Upper lobe of left lung (tissue), 6 donors: ENCODE results near the gene TSPAN7. TPM values are rescaled to one million over a fixed set of nuclear protein-coding genes. Genes with fewer than 3 reads are reported as not detected.

Experiments
- ATAC-seq, 2 donors: fragments of 200-7000 bp; cut with Tn5 transposase; one replicate each; pipeline ENCODE4 v1.9.1; 2022; ENCODE audit warnings: mild to moderate bottlenecking in 2 of 2, moderate library complexity in 2 of 2; ENCODE audit not compliant: low FRiP score in 2 of 2
- DNase-seq, 2 donors: peaks; one replicate each; pipeline ENCODE4 v3.0.0-alpha.2; 2019 to 2020
- H3K27ac ChIP-seq, 4 donors: fragments of 200-600 bp; sonication (generic); one replicate each; pipeline ENCODE4 v1.5.1; 2016 to 2019
- H3K27me3 ChIP-seq, 4 donors: fragments of 200-600 bp; sonication (generic); one replicate each; pipeline ENCODE4 v1.5.1; 2017 to 2019
- H3K36me3 ChIP-seq, 4 donors: fragments of 200-600 bp; sonication (generic); one replicate each; pipeline ENCODE4 v1.5.1; 2016 to 2019
- H3K4me1 ChIP-seq, 4 donors: fragments of 200-600 bp; sonication (generic); one replicate each; pipeline ENCODE4 v1.5.1; 2018 to 2019
- H3K4me3 ChIP-seq, 4 donors: fragments of 200-600 bp; sonication (generic); one replicate each; pipeline ENCODE4 v1.5.1; 2017 to 2019; ENCODE audit warnings: mild to moderate bottlenecking in 2 of 4, moderate library complexity in 1 of 4
- H3K9me3 ChIP-seq, 4 donors: fragments of 200-600 bp; sonication (generic); one replicate each; pipeline ENCODE4 v1.5.1; 2018 to 2019
- EP300 ChIP-seq, 4 donors: sonication (generic); formaldehyde crosslinking; IDR thresholded peaks; one replicate each; pipeline ENCODE4 v1.5.1; 2017; ENCODE audit warnings: antibody characterized with exemption in 4 of 4, control low read depth in 2 of 4
- POLR2A ChIP-seq, 4 donors: fragments of 450-650 bp; IDR thresholded peaks; one replicate each; pipeline ENCODE4 v1.5.1; 2016 to 2017; ENCODE audit warnings: antibody characterized with exemption in 4 of 4, mild to moderate bottlenecking in 2 of 4
- POLR2AphosphoS5 ChIP-seq, 2 donors: sonication (generic); formaldehyde crosslinking; IDR thresholded peaks; one replicate each; pipeline ENCODE4 v1.5.1; 2017; ENCODE audit warnings: antibody characterized with exemption in 2 of 2
- WGBS, 2 donors: methylation state at CpG; one replicate each; pipeline ENCODE4 v1.1.5; 2017 to 2018; 5-methylcytosine and 5-hydroxymethylcytosine counted together
- total RNA-seq, 6 donors: library from RNA; depleted of rRNA in 4 of 6; stranded (reverse); fragments of >200 nt in 4 of 6; gene quantifications; one replicate each; pipeline versions ENCODE4 v1.1.0 to v1.2.1, GENCODE V29; 2016 to 2021
- TF ChIP-seq, protein P1 (sequence below), 6 experiments: fragments of 450-650 bp in 4 of 6; fragments of 200-600 bp in 2 of 6; sonication (generic) in 2 of 6; IDR thresholded peaks; one replicate each; pipeline ENCODE4 v1.5.1; 2016 to 2019; ENCODE audit warnings: antibody characterized with exemption in 6 of 6
- donor health status: DM: no; HTN: no; CAD: no; lungs with moderate emphysema.
- donor health status: DM: no; HTN: yes; CAD: no; lungs with severe emphysema.

TSPAN7 gene
- total RNA-seq, 6 donors from 2014 or later: 7.3 to 65.0 (median 49.4) TPM

DNA sequence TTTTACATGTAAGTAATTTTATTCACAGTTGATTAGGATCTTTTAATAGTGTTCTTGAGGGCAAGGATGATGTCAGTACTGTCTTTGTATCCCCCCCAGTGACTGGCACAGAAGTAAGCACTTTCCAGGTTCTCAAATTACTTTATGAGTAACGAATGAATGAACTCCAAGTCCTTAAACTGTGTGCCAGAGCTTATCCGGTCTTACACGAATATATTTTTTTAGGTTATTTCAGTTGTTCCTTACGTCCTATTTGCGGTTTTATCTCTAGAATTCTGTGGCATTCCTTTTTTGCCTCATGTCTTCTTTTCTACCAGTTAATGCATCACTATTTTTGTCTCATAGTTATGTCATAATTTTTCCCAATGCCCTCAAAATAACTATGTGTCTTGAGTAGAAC is 133.1 kb downstream of the TSPAN7 start:
- Histone ChIP-seq H3K27ac (no peak overlapping the region), H3K27me3 (no peaks in the 10 kb centered on the region), H3K36me3 (no peaks in the 10 kb centered on the region), H3K4me1 (no peaks in the 10 kb centered on the region), H3K9me3 (no peaks in the 10 kb centered on the region), H3K4me3 (no peak overlapping the region)
- 77 to 88% methylated on average over 5 of the region's 5 CpGs for WGBS, 2 donors
- DNase-seq (no peak), ATAC-seq (no peak)
- TF ChIP-seq POLR2A (IDR thresholded peaks at IDR 0.05): no peak
- no peak for TF ChIP-seq EP300 (IDR thresholded peaks at IDR 0.05)
- TF ChIP-seq, protein P1, sequence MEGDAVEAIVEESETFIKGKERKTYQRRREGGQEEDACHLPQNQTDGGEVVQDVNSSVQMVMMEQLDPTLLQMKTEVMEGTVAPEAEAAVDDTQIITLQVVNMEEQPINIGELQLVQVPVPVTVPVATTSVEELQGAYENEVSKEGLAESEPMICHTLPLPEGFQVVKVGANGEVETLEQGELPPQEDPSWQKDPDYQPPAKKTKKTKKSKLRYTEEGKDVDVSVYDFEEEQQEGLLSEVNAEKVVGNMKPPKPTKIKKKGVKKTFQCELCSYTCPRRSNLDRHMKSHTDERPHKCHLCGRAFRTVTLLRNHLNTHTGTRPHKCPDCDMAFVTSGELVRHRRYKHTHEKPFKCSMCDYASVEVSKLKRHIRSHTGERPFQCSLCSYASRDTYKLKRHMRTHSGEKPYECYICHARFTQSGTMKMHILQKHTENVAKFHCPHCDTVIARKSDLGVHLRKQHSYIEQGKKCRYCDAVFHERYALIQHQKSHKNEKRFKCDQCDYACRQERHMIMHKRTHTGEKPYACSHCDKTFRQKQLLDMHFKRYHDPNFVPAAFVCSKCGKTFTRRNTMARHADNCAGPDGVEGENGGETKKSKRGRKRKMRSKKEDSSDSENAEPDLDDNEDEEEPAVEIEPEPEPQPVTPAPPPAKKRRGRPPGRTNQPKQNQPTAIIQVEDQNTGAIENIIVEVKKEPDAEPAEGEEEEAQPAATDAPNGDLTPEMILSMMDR (IDR thresholded peaks at IDR 0.05): no peak
- TF ChIP-seq POLR2AphosphoS5 (IDR thresholded peaks at IDR 0.05): no peak

DNA sequence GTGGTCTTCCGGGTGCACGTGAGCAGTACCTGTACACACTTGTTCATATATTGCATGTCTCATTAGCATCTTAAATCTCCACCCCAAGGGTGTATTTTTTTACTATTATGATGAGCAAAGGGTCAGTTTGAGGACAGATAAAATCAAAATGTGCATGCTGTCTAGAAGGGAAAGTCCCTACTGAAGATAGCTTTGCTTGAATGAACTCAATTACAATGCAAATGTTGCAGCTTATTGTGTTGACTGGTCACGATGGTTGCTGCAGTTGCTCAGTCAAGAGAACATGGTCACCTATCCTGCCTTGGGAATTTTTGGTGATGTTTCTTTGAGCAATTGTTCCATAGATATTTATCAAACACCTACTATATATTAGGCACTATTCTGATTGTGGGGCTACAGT is 136.1 kb downstream of the TSPAN7 start:
- DNase-seq: no peak
- TF ChIP-seq, protein P1 (IDR thresholded peaks at IDR 0.05): no peak
- TF ChIP-seq POLR2AphosphoS5 (IDR thresholded peaks at IDR 0.05) (no peak), POLR2A (IDR thresholded peaks at IDR 0.05) (no peak), EP300 (IDR thresholded peaks at IDR 0.05) (no peak)

DNA sequence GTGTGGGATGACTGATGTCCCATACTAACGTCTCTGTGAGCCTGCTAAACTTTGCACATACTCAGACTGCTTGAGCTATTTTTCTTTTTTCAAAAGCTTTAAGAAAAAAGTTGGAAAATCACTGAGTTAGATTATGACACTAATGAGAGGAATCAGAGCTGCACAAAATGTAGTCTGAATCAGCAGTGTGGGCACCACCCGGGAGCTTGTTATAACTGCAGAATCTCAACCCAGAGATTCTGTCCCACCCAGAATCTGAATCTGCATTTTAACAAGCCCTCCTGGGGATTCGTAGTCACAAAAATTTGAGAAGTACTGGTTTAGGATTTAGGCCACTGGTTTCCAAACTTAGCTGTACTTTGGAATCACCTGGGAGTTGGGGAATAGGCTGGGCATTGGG is 137.8 kb downstream of the TSPAN7 start:
- 76 to 80% methylated on average over 3 of the region's 3 CpGs for WGBS, 2 donors
- ATAC-seq: no peak
- DNase-seq: no peak
- TF ChIP-seq POLR2A (IDR thresholded peaks at IDR 0.05) (no peak), EP300 (IDR thresholded peaks at IDR 0.05) (no peak), POLR2AphosphoS5 (IDR thresholded peaks at IDR 0.05) (no peak)
- TF ChIP-seq, protein P1 (IDR thresholded peaks at IDR 0.05): no peak
- Histone ChIP-seq H3K27me3 (no peaks in the 10 kb centered on the region), H3K27ac (no peak overlapping the region), H3K4me1 (no peaks in the 10 kb centered on the region), H3K9me3 (no peaks in the 10 kb centered on the region), H3K36me3 (no peaks in the 10 kb centered on the region), H3K4me3 (no peak overlapping the region)

More for the DNA sequence above, 136.1 kb downstream of the TSPAN7 start:
- 77 to 98% methylated on average over 3 of the region's 3 CpGs for WGBS, 2 donors
- ATAC-seq: no peak
- H3K27me3 ChIP-seq: no peaks in the 10 kb centered on the region
- no peak overlapping the region for H3K4me3 ChIP-seq
- H3K36me3 ChIP-seq: no peaks in the 10 kb centered on the region
- no peaks in the 10 kb centered on the region for H3K4me1 ChIP-seq
- H3K27ac ChIP-seq: no peak overlapping the region
- H3K9me3 ChIP-seq: no peaks in the 10 kb centered on the region

DNA sequence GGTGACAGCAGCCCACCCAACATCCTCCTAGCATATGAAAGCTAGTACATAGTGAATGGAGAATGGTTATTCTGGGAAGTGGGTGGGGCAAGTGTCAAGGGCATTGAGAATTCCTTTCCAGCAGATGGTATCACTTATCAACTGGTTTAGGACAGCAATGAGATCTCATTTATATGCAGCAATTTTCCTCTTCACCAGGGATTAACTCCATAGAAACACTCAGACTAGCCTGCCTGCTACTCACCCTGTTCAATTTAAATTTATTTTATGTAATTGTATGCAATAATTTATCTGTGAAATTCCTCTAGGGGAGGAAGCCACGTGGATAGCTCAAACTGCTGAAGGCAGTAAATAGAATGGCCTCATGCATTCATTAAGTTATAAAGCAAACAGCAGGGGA is 138.4 kb downstream of the TSPAN7 start:
- H3K9me3 ChIP-seq: no peaks in the 10 kb centered on the region
- H3K4me3 ChIP-seq: no peak overlapping the region
- no peaks in the 10 kb centered on the region for H3K4me1 ChIP-seq
- H3K36me3 ChIP-seq: no peaks in the 10 kb centered on the region
- ATAC-seq (no peak), DNase-seq (no peak)
- 28 to 33% methylated on average over 1 of the region's 1 CpG for WGBS, 2 donors
- no peak overlapping the region for H3K27ac ChIP-seq
- H3K27me3 ChIP-seq: no peaks in the 10 kb centered on the region
- no peak for TF ChIP-seq EP300 (IDR thresholded peaks at IDR 0.05)
- TF ChIP-seq POLR2AphosphoS5 (IDR thresholded peaks at IDR 0.05): no peak
- TF ChIP-seq, protein P1 (IDR thresholded peaks at IDR 0.05): no peak

DNA sequence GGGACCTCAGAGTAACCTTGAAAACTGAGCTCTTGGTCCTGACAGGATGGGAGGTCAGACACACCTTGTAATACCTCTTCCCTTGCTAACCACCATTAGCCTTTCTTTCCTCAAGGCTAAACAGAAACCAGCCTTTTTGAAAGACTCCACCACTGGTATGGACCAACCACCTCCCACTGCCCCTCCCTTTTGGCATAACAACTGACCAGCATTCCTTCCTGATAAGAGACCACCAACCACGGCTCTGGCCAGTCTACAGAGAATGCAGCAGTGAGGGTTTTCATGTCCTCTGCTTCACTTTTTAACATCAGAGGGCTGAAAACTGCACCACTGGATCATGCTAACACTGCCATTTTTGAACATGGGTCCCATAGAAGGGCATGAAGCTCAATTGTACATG is 139.7 kb downstream of the TSPAN7 start:
- no peaks in the 10 kb centered on the region for H3K36me3 ChIP-seq
- H3K27me3 ChIP-seq: no peaks in the 10 kb centered on the region
- H3K4me3 ChIP-seq: no peak overlapping the region
- DNase-seq (no peak), ATAC-seq (no peak)
- TF ChIP-seq EP300 (IDR thresholded peaks at IDR 0.05) (no peak), POLR2AphosphoS5 (IDR thresholded peaks at IDR 0.05) (no peak), POLR2A (IDR thresholded peaks at IDR 0.05) (no peak)
- TF ChIP-seq, protein P1 (IDR thresholded peaks at IDR 0.05): no peak
- no peak overlapping the region for H3K27ac ChIP-seq
- H3K4me1 ChIP-seq: no peaks in the 10 kb centered on the region
- 73 to 86% methylated on average over 1 of the region's 1 CpG for WGBS, 2 donors
- no peaks in the 10 kb centered on the region for H3K9me3 ChIP-seq
